ENCODE results near the gene RNU6-9.
A peak's percentile ranks its signal among the peaks of the same experiment; 100 is the strongest.

RNU6-9 gene

DNA sequence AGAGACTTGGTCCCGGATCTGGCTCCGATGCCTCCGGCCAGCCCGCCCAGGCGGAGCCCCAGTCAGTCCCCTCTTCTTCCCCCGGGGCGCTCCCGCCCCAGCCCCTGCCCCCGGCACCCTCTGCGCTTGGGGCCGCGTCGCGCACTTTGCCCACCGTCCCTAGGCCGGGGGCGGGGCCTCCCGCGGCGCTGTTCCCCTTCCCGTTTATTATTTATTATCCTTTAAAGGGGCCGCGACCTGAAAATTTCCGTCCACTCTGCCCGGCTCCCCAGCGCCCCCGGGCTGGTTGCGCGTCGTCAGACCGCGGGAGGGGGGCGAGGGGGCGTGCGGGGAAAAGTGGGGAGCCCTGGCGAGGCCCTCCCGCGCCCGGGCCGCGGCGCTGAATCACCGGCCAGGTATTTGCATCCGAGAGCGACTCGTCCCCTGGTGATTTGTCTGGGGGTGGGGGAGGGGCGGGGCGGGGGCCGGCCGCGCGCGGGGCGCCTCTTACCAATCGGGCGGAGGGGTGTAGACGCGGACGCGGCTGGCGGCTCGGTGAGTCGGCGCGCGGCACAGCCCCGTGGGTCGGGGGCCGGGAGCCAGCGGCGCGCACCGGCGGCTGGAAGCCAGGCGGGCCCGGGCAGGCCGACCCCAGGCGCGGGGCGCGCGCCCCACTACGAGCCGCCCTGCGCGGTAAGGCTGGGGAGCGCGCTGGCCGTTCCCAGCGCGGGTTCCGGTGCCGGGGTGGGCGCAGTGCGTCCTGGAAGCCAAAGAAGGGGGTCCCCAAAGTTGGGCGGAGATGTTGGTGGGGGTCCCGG lies 32.4 kb downstream of the RNU6-9 start, which contains the start of gene ARID3A (continued):
- no peak for TF ChIP-seq ZNF777 (tag by site-specific recombination; IDR thresholded peaks at IDR 0.05; ENCODE audit: borderline replicate concordance)
- TF ChIP-seq ZNF610 (tag by site-specific recombination; IDR thresholded peaks at IDR 0.05; ENCODE audit: borderline replicate concordance), result no peak
- TF ChIP-seq MEIS1 (CRISPR knock-in tag; IDR thresholded peaks at IDR 0.05; ENCODE audit: borderline replicate concordance), result no peak
- TF ChIP-seq ZNF549 (tag by site-specific recombination; IDR thresholded peaks at IDR 0.05), result no peak
- no peak for TF ChIP-seq ZSCAN30 (tag by site-specific recombination; IDR thresholded peaks at IDR 0.05)
- no peak for TF ChIP-seq ZNF621 (tag by site-specific recombination; IDR thresholded peaks at IDR 0.05)
- TF ChIP-seq, protein P1, sequence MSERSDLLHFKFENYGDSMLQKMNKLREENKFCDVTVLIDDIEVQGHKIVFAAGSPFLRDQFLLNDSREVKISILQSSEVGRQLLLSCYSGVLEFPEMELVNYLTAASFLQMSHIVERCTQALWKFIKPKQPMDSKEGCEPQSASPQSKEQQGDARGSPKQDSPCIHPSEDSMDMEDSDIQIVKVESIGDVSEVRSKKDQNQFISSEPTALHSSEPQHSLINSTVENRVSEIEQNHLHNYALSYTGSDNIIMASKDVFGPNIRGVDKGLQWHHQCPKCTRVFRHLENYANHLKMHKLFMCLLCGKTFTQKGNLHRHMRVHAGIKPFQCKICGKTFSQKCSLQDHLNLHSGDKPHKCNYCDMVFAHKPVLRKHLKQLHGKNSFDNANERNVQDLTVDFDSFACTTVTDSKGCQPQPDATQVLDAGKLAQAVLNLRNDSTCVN (tag by site-specific recombination; optimal IDR thresholded peaks at IDR 0.05), result peak; percentile 75
- TF ChIP-seq, protein P2, sequence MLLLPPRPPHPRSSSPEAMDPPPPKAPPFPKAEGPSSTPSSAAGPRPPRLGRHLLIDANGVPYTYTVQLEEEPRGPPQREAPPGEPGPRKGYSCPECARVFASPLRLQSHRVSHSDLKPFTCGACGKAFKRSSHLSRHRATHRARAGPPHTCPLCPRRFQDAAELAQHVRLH (tag by site-specific recombination; IDR thresholded peaks at IDR 0.05), result 0 out of 2 replicates have a peak, but pooled peaks have one; percentile 4
- no peak for TF ChIP-seq ZNF747 (tag by site-specific recombination; IDR thresholded peaks at IDR 0.05)
- peak; percentile 38 for TF ChIP-seq ZFHX2 (tag by site-specific recombination; conservative IDR thresholded peaks at IDR 0.05)
- TF ChIP-seq ZNF555 (tag by site-specific recombination; conservative IDR thresholded peaks at IDR 0.05), result no peak
- TF ChIP-seq ZNF837 (tag by site-specific recombination; IDR thresholded peaks at IDR 0.05), result no peak
- TF ChIP-seq ZNF404 (tag by site-specific recombination; IDR thresholded peaks at IDR 0.05), result no peak
- no peak for TF ChIP-seq ZNF654 (tag by site-specific recombination; IDR thresholded peaks at IDR 0.05; ENCODE audit: low read depth)
- no peak for TF ChIP-seq ZNF132 (tag by site-specific recombination; IDR thresholded peaks at IDR 0.05; ENCODE audit: borderline replicate concordance)
- peak; percentile 9; the same call in 1 of the 2 replicates for TF ChIP-seq EGR2 (tag by site-specific recombination; IDR thresholded peaks at IDR 0.05; ENCODE audit: low read depth)
- no peak for TF ChIP-seq BCL11B (tag by site-specific recombination; IDR thresholded peaks at IDR 0.05; ENCODE audit: low read depth)
- peak; percentile 28; the same call in 1 of the 2 replicates for TF ChIP-seq ZNF394 (tag by site-specific recombination; IDR thresholded peaks at IDR 0.05; ENCODE audit: borderline replicate concordance)
- no peak for TF ChIP-seq YY1 (tag by site-specific recombination; IDR thresholded peaks at IDR 0.05)
- TF ChIP-seq ZNF302 (tag by site-specific recombination; IDR thresholded peaks at IDR 0.05; ENCODE audit: low read depth), result no peak
- TF ChIP-seq ZNF560 (tag by site-specific recombination; IDR thresholded peaks at IDR 0.05; ENCODE audit: borderline replicate concordance), result no peak
- TF ChIP-seq, protein P3, sequence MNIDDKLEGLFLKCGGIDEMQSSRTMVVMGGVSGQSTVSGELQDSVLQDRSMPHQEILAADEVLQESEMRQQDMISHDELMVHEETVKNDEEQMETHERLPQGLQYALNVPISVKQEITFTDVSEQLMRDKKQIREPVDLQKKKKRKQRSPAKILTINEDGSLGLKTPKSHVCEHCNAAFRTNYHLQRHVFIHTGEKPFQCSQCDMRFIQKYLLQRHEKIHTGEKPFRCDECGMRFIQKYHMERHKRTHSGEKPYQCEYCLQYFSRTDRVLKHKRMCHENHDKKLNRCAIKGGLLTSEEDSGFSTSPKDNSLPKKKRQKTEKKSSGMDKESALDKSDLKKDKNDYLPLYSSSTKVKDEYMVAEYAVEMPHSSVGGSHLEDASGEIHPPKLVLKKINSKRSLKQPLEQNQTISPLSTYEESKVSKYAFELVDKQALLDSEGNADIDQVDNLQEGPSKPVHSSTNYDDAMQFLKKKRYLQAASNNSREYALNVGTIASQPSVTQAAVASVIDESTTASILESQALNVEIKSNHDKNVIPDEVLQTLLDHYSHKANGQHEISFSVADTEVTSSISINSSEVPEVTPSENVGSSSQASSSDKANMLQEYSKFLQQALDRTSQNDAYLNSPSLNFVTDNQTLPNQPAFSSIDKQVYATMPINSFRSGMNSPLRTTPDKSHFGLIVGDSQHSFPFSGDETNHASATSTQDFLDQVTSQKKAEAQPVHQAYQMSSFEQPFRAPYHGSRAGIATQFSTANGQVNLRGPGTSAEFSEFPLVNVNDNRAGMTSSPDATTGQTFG (tag by site-specific recombination; IDR thresholded peaks at IDR 0.05; ENCODE audit: borderline replicate concordance), result no peak
- TF ChIP-seq ZNF776 (tag by site-specific recombination; IDR thresholded peaks at IDR 0.05; ENCODE audit: borderline replicate concordance), result no peak
- TF ChIP-seq KLF10 (tag by site-specific recombination; IDR thresholded peaks at IDR 0.05), result peak; percentile 91
- TF ChIP-seq, protein P4, sequence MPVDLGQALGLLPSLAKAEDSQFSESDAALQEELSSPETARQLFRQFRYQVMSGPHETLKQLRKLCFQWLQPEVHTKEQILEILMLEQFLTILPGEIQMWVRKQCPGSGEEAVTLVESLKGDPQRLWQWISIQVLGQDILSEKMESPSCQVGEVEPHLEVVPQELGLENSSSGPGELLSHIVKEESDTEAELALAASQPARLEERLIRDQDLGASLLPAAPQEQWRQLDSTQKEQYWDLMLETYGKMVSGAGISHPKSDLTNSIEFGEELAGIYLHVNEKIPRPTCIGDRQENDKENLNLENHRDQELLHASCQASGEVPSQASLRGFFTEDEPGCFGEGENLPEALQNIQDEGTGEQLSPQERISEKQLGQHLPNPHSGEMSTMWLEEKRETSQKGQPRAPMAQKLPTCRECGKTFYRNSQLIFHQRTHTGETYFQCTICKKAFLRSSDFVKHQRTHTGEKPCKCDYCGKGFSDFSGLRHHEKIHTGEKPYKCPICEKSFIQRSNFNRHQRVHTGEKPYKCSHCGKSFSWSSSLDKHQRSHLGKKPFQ (tag by site-specific recombination; IDR thresholded peaks at IDR 0.05), result no peak
- TF ChIP-seq ZNF19 (tag by site-specific recombination; IDR thresholded peaks at IDR 0.05; ENCODE audit: low read depth), result no peak
- TF ChIP-seq ZSCAN23 (tag by site-specific recombination; IDR thresholded peaks at IDR 0.05), result no peak
- no peak for TF ChIP-seq ZNF792 (tag by site-specific recombination; IDR thresholded peaks at IDR 0.05)
- no peak for TF ChIP-seq ZNF391 (tag by site-specific recombination; IDR thresholded peaks at IDR 0.05; ENCODE audit: borderline replicate concordance, low read depth)
- TF ChIP-seq, protein P5, sequence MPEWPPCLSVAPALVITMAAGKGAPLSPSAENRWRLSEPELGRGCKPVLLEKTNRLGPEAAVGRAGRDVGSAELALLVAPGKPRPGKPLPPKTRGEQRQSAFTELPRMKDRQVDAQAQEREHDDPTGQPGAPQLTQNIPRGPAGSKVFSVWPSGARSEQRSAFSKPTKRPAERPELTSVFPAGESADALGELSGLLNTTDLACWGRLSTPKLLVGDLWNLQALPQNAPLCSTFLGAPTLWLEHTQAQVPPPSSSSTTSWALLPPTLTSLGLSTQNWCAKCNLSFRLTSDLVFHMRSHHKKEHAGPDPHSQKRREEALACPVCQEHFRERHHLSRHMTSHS (tag by site-specific recombination; IDR thresholded peaks at IDR 0.05), result no peak
- TF ChIP-seq SP3 (tag by site-specific recombination; IDR thresholded peaks at IDR 0.05), result peak; percentile 71
- no peak for TF ChIP-seq ZNF202 (tag by site-specific recombination; IDR thresholded peaks at IDR 0.05; ENCODE audit: borderline replicate concordance)
- TF ChIP-seq, protein P6, sequence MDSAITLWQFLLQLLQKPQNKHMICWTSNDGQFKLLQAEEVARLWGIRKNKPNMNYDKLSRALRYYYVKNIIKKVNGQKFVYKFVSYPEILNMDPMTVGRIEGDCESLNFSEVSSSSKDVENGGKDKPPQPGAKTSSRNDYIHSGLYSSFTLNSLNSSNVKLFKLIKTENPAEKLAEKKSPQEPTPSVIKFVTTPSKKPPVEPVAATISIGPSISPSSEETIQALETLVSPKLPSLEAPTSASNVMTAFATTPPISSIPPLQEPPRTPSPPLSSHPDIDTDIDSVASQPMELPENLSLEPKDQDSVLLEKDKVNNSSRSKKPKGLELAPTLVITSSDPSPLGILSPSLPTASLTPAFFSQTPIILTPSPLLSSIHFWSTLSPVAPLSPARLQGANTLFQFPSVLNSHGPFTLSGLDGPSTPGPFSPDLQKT (IDR thresholded peaks at IDR 0.05; ENCODE audit: borderline replicate concordance, low read depth, low read length), result no peak
